GM21390 (cell line): ENCODE results near the gene PRSS27.
"Not testable (repeated sequence)": the region's sequence is repeated elsewhere in the genome, so short reads cannot be mapped to it uniquely, and the experiment has no call there.

Experiments used
- ATAC-seq: cut with Tn5 transposase; IDR thresholded peaks from one replicate; pipeline ENCODE4 v1.9.1; 2021; ENCODE audit not compliant: unreplicated experiment

The PRSS27 gene

GRCh38 chr16:2678206-2678965 is 41.6 kb downstream of the PRSS27 start:
- ATAC-seq, result not testable (repeated sequence)

GRCh38 chr16:2676937-2677336 is 43.1 kb downstream of the PRSS27 start:
- ATAC-seq, result not testable (repeated sequence)

- no peak for ATAC-seq
Observed at GRCh38 chr16:2675714-2676113, 44.3 kb downstream of the PRSS27 start.

GRCh38 chr16:2675021-2675420 is 45.0 kb downstream of the PRSS27 start:
- no peak for ATAC-seq

- peak; percentile 84 for ATAC-seq
Observed at GRCh38 chr16:2673066-2673999, 46.7 kb downstream of the PRSS27 start.

GRCh38 chr16:2671741-2672140 is 48.3 kb downstream of the PRSS27 start:
- no peak for ATAC-seq

GRCh38 chr16:2671193-2671592 is 48.8 kb downstream of the PRSS27 start:
- ATAC-seq, result not testable (repeated sequence)

GRCh38 chr16:2670017-2670416 is 50.0 kb downstream of the PRSS27 start:
- ATAC-seq, result not testable (repeated sequence)

- ATAC-seq, result not testable (repeated sequence)
Observed at GRCh38 chr16:2669587-2669986, 50.4 kb downstream of the PRSS27 start.

- ATAC-seq, result not testable (repeated sequence)
Observed at GRCh38 chr16:2666671-2667070, 53.4 kb downstream of the PRSS27 start.

- ATAC-seq, result no peak
Observed at GRCh38 chr16:2664574-2664982, 55.4 kb downstream of the PRSS27 start.

GRCh38 chr16:2663553-2664546 is 56.2 kb downstream of the PRSS27 start:
- ATAC-seq, result no peak
